ENCODE results near the gene CCDC91. TPM values are rescaled to one million over a fixed set of nuclear protein-coding genes. Genes with fewer than 3 reads are reported as not detected.

The CCDC91 gene
- total and polyA plus RNA-seq, 9 of the 15 experiments (the other 6 are each of a cell fraction or from before 2014, with no cell fraction given): 10.1 to 31.1 (median 26.3) TPM

DNA sequence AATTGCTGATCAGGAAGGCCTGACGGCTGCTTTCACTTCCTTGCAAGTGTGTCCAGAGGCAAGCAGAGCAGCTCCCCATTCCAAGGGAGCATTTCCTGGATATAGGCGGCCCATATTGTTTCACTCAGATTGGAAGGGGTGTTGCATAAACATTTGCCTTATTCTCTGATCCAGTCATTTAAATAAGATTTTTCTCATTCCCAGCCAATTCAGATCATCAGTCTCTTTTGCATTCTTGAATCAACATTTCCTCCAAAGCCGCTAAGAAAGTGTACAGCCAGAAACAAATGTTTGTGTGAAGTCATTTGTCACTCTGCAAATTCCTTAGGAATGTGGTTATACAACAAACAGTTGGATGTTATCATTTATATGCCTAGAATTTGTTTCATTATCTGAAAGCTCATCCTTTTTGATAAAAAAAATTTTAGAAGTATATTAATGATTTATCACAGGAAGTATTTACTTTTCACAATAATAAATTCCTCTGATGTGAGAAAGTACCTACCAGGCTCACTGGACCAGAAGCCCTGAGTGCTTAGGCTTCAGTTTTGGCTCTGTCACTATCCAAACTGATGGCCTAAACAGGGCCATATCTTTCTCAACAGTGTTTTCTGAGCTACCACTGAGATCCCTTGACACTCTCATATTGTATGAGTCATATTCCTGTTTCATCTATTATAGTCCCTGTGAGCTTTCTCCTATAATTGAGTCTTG is 379.6 kb downstream of the CCDC91 start:
- H3K4me2 ChIP-seq (ENCODE audit: insufficient read depth, low read length): no peak overlapping the region
- FAIRE-seq (no peak), ATAC-seq (no peak; the same call in 2 of the 3 replicates)

More for the DNA sequence above, 379.6 kb downstream of the CCDC91 start:
- Histone ChIP-seq H3K79me2 (ENCODE audit: control insufficient read depth, insufficient read depth, low read length) (no peaks in the 10 kb centered on the region), H2AFZ (ENCODE audit: low read depth, low read length) (no peak overlapping the region), H3K9ac (ENCODE audit: insufficient read depth in 1 of 2, low read depth in 2 of 2, low read length in 2 of 2) (no peak overlapping the region), H3K4me3 (no peak overlapping the region), H3K27me3 (ENCODE audit: control insufficient read depth in 2 of 2, insufficient read depth in 2 of 2, low read length in 2 of 2) (no peaks in the 10 kb centered on the region), H3K9me1 (ENCODE audit: control insufficient read depth, insufficient read depth, low read length) (no peaks in the 10 kb centered on the region), H3K9me3 (replicated peaks; ENCODE audit: control insufficient read depth, insufficient read depth, low read depth, low read length) (no peaks in the 10 kb centered on the region), H4K20me1 (replicated peaks; ENCODE audit: control insufficient read depth, insufficient read depth, low read length) (no peaks in the 10 kb centered on the region), H3K27ac (ENCODE audit: extremely low read depth, low read depth, low read length) (no peak overlapping the region), H3K36me3 (ENCODE audit: control insufficient read depth, insufficient read depth, low read length) (no peaks in the 10 kb centered on the region), H3K4me1 (replicated peaks in 1 of 2; ENCODE audit: control insufficient read depth in 2 of 2, insufficient read depth in 2 of 2, low read length in 2 of 2) (no peaks in the 10 kb centered on the region; a peak in 1 of 5 replicates)
- intact Hi-C loops (cut with micrococcal nuclease): no loop called here
- ChIA-PET CTCF (ENCODE audit: low intra/inter-chr PET ratio) (no interaction called here), POLR2A (interaction anchor here (1.0 kb wide), 1 partner anchor 15 kb away, joined by 3 read pairs; no protein-coding TSS in a partner anchor)
- in situ Hi-C loops (cut with MboI): no loop called here
- 33% methylated on average over 3 of the region's 3 CpGs for WGBS (ENCODE audit: insufficient coverage, low coverage, missing lambda C conversion rate)
- DNase-seq (ENCODE audit: extremely low read depth in 1 of 4, low spot score in 3 of 4): peak in 2 of 4 experiments; percentile 6 to 7
- BruUV-seq (replicated peaks): no TSS peak
- peak; percentile 60 for TF ChIP-seq FOSL1 (tag; conservative IDR thresholded peaks at IDR 0.05)
- TF ChIP-seq DIDO1 (tag; IDR thresholded peaks at IDR 0.05; ENCODE audit: low read depth): no peak
- peak; percentile 23; the same call in 1 of the 2 replicates for TF ChIP-seq JUND (IDR thresholded peaks at IDR 0.05; ENCODE audit: borderline replicate concordance, low read depth, low read length)
- no peak for TF ChIP-seq JUND (tag; IDR thresholded peaks at IDR 0.05; ENCODE audit: borderline replicate concordance, low read depth, low read length)
- no peak for TF ChIP-seq RBBP5 (IDR thresholded peaks at IDR 0.05; ENCODE audit: borderline replicate concordance, insufficient read depth, low read length, poor library complexity, severe bottlenecking)
- TF ChIP-seq ATF3 (IDR thresholded peaks at IDR 0.05): peak; percentile 30; the same call in 1 of the 2 replicates
- TF ChIP-seq ATF3 (CRISPR knock-in tag; conservative IDR thresholded peaks at IDR 0.05): no peak
- no peak for TF ChIP-seq MYC (IDR thresholded peaks at IDR 0.05; ENCODE audit: low read depth, low read length)
- TF ChIP-seq MYC (CRISPR knock-in tag; IDR thresholded peaks at IDR 0.05; ENCODE audit: borderline replicate concordance, low read depth): no peak
- no peak for TF ChIP-seq HBP1 (CRISPR knock-in tag; IDR thresholded peaks at IDR 0.05)
- TF ChIP-seq, protein P1, sequence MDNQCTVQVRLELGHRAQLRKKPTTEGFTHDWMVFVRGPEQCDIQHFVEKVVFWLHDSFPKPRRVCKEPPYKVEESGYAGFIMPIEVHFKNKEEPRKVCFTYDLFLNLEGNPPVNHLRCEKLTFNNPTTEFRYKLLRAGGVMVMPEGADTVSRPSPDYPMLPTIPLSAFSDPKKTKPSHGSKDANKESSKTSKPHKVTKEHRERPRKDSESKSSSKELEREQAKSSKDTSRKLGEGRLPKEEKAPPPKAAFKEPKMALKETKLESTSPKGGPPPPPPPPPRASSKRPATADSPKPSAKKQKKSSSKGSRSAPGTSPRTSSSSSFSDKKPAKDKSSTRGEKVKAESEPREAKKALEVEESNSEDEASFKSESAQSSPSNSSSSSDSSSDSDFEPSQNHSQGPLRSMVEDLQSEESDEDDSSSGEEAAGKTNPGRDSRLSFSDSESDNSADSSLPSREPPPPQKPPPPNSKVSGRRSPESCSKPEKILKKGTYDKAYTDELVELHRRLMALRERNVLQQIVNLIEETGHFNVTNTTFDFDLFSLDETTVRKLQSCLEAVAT (IDR thresholded peaks at IDR 0.05): no peak
- TF ChIP-seq MCM5 (IDR thresholded peaks at IDR 0.05; ENCODE audit: low read depth): no peak
- TF ChIP-seq PHTF2 (CRISPR knock-in tag; IDR thresholded peaks at IDR 0.05): no peak
- TF ChIP-seq MBD2 (IDR thresholded peaks at IDR 0.05; ENCODE audit: borderline replicate concordance, low read depth): no peak
- TF ChIP-seq SPI1 (IDR thresholded peaks at IDR 0.05; ENCODE audit: borderline replicate concordance, low read depth, low read length): no peak
- TF ChIP-seq HDAC6 (IDR thresholded peaks at IDR 0.05; ENCODE audit: low read depth, low read length): no peak
